ENCODE results near the gene PRAMEF12. TPM values are rescaled to one million over a fixed set of nuclear protein-coding genes. Genes with fewer than 3 reads are reported as not detected.

PRAMEF12 gene
- total RNA-seq, 4 donors from 2014 or later, result not detected

GRCh38 chr1:12739613-12740012, 33.9 kb upstream of the PRAMEF12 start:
- Histone ChIP-seq H3K4me3 (no peak overlapping the region), H3K4me1 (no peaks in the 10 kb centered on the region), H3K27ac (no peak overlapping the region), H3K36me3 (no peaks in the 10 kb centered on the region), H3K27me3 (peaks cover 21% of the 10 kb centered on the region), H3K9me3 (no peaks in the 10 kb centered on the region)
- WGBS, result 74% methylated on average over 5 of the region's 5 CpGs
- TF ChIP-seq CTCF (IDR thresholded peaks at IDR 0.05) (no peak), POLR2A (IDR thresholded peaks at IDR 0.05) (no peak), EP300 (IDR thresholded peaks at IDR 0.05) (no peak), POLR2AphosphoS5 (IDR thresholded peaks at IDR 0.05) (no peak)
- DNase-seq (ENCODE audit: low spot score in 2 of 2), result no peak

- Histone ChIP-seq H3K4me3 (no peak overlapping the region), H3K9me3 (no peaks in the 10 kb centered on the region), H3K36me3 (no peaks in the 10 kb centered on the region), H3K27ac (no peak overlapping the region), H3K4me1 (no peaks in the 10 kb centered on the region), H3K27me3 (peaks cover 7% of the 10 kb centered on the region)
- DNase-seq (ENCODE audit: low spot score in 2 of 2), result no peak
- TF ChIP-seq POLR2AphosphoS5 (IDR thresholded peaks at IDR 0.05) (no peak), CTCF (IDR thresholded peaks at IDR 0.05) (no peak), POLR2A (IDR thresholded peaks at IDR 0.05) (no peak), EP300 (IDR thresholded peaks at IDR 0.05) (no peak)
- WGBS, result 68% methylated on average over 3 of the region's 3 CpGs
Measured at GRCh38 chr1:12741946-12742345, 31.6 kb upstream of the PRAMEF12 start.

- peaks cover 11% of the 10 kb centered on the region for H3K9me3 ChIP-seq
- H3K4me1 ChIP-seq, result no peaks in the 10 kb centered on the region
- no peak for DNase-seq (ENCODE audit: low spot score in 2 of 2)
- H3K4me3 ChIP-seq, result no peak overlapping the region
- WGBS, result 83% methylated on average over 3 of the region's 3 CpGs
- no peak overlapping the region for H3K27ac ChIP-seq
- H3K36me3 ChIP-seq, result no peaks in the 10 kb centered on the region
- H3K27me3 ChIP-seq, result no peaks in the 10 kb centered on the region
- no peak for TF ChIP-seq POLR2A (IDR thresholded peaks at IDR 0.05)
- no peak for TF ChIP-seq POLR2AphosphoS5 (IDR thresholded peaks at IDR 0.05)
- TF ChIP-seq CTCF (IDR thresholded peaks at IDR 0.05), result no peak
- no peak for TF ChIP-seq EP300 (IDR thresholded peaks at IDR 0.05)
Measured at GRCh38 chr1:12745126-12745991, 28.2 kb upstream of the PRAMEF12 start.

- no peak for DNase-seq (ENCODE audit: low spot score in 2 of 2)
- H3K9me3 ChIP-seq, result peaks cover 11% of the 10 kb centered on the region
- TF ChIP-seq POLR2AphosphoS5 (IDR thresholded peaks at IDR 0.05) (no peak), CTCF (IDR thresholded peaks at IDR 0.05) (no peak), POLR2A (IDR thresholded peaks at IDR 0.05) (no peak), EP300 (IDR thresholded peaks at IDR 0.05) (no peak)
- no peak within 1 kb of the TSS for H3K4me3 ChIP-seq
- H3K27ac ChIP-seq, result no peak within 1 kb of the TSS
- no peaks in the 10 kb centered on the region for H3K4me1 ChIP-seq
- WGBS, result 26% methylated on average over 2 of the region's 2 CpGs
- H3K27me3 ChIP-seq, result no peaks in the 10 kb centered on the region
- no peaks in the 10 kb centered on the region for H3K36me3 ChIP-seq
Measured at GRCh38 chr1:12745992-12746323, 27.6 kb upstream of the PRAMEF12 start, which contains the start of gene CFAP107. Gene CFAP107, plus strand, starts transcription at chr1:12746200. Its CDS starts 231 bp downstream, at chr1:12746431.

GRCh38 chr1:12748778-12749355, 24.7 kb upstream of the PRAMEF12 start:
- Histone ChIP-seq H3K9me3 (peaks cover 11% of the 10 kb centered on the region), H3K27me3 (no peaks in the 10 kb centered on the region), H3K4me1 (no peaks in the 10 kb centered on the region), H3K4me3 (no peak overlapping the region), H3K36me3 (no peaks in the 10 kb centered on the region), H3K27ac (no peak overlapping the region)
- no peak for DNase-seq (ENCODE audit: low spot score in 2 of 2)
- TF ChIP-seq POLR2A (IDR thresholded peaks at IDR 0.05), result no peak
- no peak for TF ChIP-seq CTCF (IDR thresholded peaks at IDR 0.05)
- no peak for TF ChIP-seq EP300 (IDR thresholded peaks at IDR 0.05)
- no peak for TF ChIP-seq POLR2AphosphoS5 (IDR thresholded peaks at IDR 0.05)
